ENCODE data around the gene ZNF709. TPM values are rescaled to one million over a fixed set of nuclear protein-coding genes. Genes with fewer than 3 reads are reported as not detected.
"Not testable (repeated sequence)": the region's sequence is repeated elsewhere in the genome, so short reads cannot be mapped to it uniquely, and the experiment has no call there.

ZNF709 gene
- total and polyA plus RNA-seq, 4 donors: 0.64 to 14.6 (median 1.9) TPM

DNA sequence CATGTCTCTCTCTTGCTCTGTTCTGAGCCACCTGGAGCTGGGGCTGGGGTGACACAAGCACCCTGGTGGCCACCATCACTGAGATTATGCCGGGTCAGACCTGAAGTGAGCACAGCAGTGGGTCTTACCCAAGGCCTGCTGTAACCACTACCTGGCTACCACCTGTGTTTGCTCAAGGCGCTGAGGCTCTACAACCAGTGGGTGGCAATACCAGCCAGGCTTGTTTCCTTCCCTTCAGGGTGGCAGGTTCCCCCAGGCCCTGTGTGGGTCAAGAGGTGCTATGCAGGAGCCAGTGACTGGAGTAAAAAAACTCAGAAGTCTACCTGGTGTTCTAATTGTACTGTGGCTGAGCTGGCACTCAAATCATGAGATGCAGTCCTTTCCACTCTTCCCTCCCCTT is 35.8 kb downstream of the ZNF709 start:
- no peak for DNase-seq
- no peak overlapping the region for H3K27ac ChIP-seq (ENCODE audit: low read depth in 1 of 2, low read length in 1 of 2)
- no peak overlapping the region for H3K4me3 ChIP-seq
- H3K4me1 ChIP-seq (ENCODE audit: control insufficient read depth in 5 of 5, insufficient read depth in 5 of 5, low read length in 5 of 5): no peaks in the 10 kb centered on the region
- H3K36me3 ChIP-seq (ENCODE audit: control insufficient read depth in 4 of 4, insufficient read depth in 4 of 4, low read length in 4 of 4): peaks cover 0 to 8% (median 0%) of the 10 kb centered on the region in 4 donors
- no peaks in the 10 kb centered on the region for H3K27me3 ChIP-seq (ENCODE audit: control insufficient read depth in 3 of 3, insufficient read depth in 3 of 3, low read length in 2 of 3)
- no peak overlapping the region for H3K9ac ChIP-seq (ENCODE audit: insufficient read depth in 1 of 2, low read length in 2 of 2)
- H3K9me3 ChIP-seq (ENCODE audit: control insufficient read depth in 4 of 4, insufficient read depth in 3 of 4, low read length in 3 of 4): peaks cover 3 to 31% (median 13%) of the 10 kb centered on the region in 4 donors
- 44 to 97% methylated on average over 2 of the region's 2 CpGs for WGBS, 2 donors
- TF ChIP-seq, protein P1, sequence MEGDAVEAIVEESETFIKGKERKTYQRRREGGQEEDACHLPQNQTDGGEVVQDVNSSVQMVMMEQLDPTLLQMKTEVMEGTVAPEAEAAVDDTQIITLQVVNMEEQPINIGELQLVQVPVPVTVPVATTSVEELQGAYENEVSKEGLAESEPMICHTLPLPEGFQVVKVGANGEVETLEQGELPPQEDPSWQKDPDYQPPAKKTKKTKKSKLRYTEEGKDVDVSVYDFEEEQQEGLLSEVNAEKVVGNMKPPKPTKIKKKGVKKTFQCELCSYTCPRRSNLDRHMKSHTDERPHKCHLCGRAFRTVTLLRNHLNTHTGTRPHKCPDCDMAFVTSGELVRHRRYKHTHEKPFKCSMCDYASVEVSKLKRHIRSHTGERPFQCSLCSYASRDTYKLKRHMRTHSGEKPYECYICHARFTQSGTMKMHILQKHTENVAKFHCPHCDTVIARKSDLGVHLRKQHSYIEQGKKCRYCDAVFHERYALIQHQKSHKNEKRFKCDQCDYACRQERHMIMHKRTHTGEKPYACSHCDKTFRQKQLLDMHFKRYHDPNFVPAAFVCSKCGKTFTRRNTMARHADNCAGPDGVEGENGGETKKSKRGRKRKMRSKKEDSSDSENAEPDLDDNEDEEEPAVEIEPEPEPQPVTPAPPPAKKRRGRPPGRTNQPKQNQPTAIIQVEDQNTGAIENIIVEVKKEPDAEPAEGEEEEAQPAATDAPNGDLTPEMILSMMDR (IDR thresholded peaks at IDR 0.05; ENCODE audit: control extremely low read depth, extremely low read depth): no peak
- no peak for ATAC-seq (ENCODE audit: insufficient read depth, low FRiP score)

DNA sequence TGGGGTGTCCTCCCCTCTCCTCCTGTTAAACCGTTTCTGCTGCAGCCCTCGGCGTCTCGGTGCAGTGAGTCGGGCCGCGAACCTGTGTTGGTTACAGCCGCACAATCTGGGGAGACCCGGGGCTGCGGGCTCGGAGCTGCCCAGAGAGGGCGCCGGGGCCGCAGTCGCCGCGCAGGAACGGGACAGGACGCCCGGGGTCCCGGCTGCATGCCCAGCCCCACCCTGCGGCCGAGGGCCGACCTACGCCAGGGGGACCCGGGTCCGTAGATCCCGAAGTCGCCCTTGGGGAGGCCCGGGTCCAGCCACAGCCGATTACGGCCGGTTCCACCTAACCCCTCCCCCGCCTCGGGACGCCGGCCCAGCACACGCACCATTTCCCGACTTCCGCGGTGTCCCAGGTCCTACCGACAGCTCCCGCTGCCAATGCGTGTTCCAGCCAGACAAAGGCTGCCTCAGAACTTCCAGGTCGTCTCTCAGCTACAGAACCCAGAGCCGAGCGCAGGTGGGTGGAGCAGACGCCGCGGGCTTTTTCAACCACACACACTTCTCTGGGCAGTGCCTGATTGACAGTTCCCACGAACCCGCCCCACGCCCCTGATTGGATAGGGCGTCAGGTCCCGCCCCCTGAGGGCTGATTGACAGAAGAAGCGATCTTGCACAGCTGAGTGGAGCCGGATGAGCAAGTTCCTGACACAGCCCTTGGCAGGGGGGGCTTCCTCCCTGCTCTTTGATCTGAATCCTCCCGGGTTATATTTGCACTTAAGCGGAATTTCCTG is 43.9 kb downstream of the ZNF709 start, which contains the start of gene ZNF443:
Gene ZNF443 (minus strand): TSS at position 481 of the 776 bp plus-strand sequence. CDS start 107 bp downstream, at position 374.
- Histone ChIP-seq H3K9ac (ENCODE audit: insufficient read depth in 1 of 2, low read length in 2 of 2) (peak within 1 kb of the TSS in 1 of 2 donors; percentile 82), H3K4me3 (peak within 1 kb of the TSS; percentile 75), H3K27ac (ENCODE audit: low read depth in 1 of 2, low read length in 1 of 2) (peak within 1 kb of the TSS; percentile 80 to 90), H3K9me3 (ENCODE audit: control insufficient read depth in 4 of 4, insufficient read depth in 3 of 4, low read length in 3 of 4) (peaks cover 0 to 3% (median 0%) of the 10 kb centered on the region in 4 donors), H3K27me3 (ENCODE audit: control insufficient read depth in 3 of 3, insufficient read depth in 3 of 3, low read length in 2 of 3) (no peaks in the 10 kb centered on the region), H3K36me3 (ENCODE audit: control insufficient read depth in 4 of 4, insufficient read depth in 4 of 4, low read length in 4 of 4) (no peaks in the 10 kb centered on the region), H3K4me1 (ENCODE audit: control insufficient read depth in 5 of 5, insufficient read depth in 5 of 5, low read length in 5 of 5) (peaks cover 0 to 6% (median 0%) of the 10 kb centered on the region in 5 donors)
- ATAC-seq (ENCODE audit: insufficient read depth, low FRiP score) (peak; percentile 99), DNase-seq (peak; percentile 98 to 99 (median 99))
- 0% methylated on average over 45 to 59 of the region's 59 CpGs for WGBS, 2 donors
- TF ChIP-seq, protein P1 (IDR thresholded peaks at IDR 0.05; ENCODE audit: control extremely low read depth, extremely low read depth): no peak

DNA sequence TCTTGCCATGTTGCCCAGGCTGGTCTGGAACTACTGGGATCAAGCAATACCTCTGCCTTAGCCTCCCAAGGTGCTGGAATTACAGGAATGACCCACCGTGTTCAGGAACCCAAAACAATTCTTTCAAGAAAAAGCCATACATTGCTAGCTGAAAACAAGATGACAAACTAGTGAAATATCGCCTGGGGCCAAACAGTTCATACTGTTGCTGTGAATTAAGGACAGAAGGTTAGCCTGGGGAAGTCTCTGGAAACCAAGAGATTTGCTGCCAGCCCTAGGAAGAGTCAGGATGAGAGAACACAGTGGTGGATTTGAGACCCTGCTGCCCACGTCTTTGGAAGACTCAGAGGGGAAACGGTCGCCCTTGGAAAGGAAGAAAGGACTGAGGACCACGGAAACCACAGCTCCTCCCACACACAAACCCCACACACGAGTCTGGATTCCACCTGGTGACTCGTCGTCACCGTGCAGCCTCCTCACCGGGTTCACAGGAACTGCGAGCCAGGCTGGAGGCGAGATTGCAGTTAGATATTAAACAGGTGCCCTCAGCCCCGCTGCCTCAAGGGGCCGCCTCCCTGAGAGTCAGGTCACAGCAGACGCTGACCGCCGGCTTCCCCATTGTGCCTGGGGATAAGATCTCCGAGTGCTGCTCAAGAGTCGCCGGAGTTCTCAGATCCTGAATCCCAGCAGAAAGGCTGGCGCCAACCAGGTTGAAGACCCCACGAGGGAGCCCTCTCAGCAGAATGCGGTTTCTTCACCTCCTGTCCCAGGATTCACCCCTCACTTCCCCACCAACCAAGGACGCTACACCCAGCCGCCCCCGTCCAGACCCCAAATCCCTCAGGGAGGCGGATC is 44.7 kb downstream of the ZNF709 start:
- Histone ChIP-seq H3K27ac (ENCODE audit: low read depth in 1 of 2, low read length in 1 of 2) (peak overlapping the region; percentile 80 to 90), H3K9ac (ENCODE audit: insufficient read depth in 1 of 2, low read length in 2 of 2) (peak overlapping the region in 1 of 2 donors; percentile 68), H3K4me3 (peak overlapping the region; percentile 75)
- ATAC-seq (ENCODE audit: insufficient read depth, low FRiP score) (peak; percentile 24), DNase-seq (peak in 2 of 3 donors; percentile 20 to 47)
- H3K4me1 ChIP-seq (ENCODE audit: control insufficient read depth in 5 of 5, insufficient read depth in 5 of 5, low read length in 5 of 5); H3K9me3 ChIP-seq (ENCODE audit: control insufficient read depth in 4 of 4, insufficient read depth in 3 of 4, low read length in 3 of 4); H3K36me3 ChIP-seq (ENCODE audit: control insufficient read depth in 4 of 4, insufficient read depth in 4 of 4, low read length in 4 of 4); H3K27me3 ChIP-seq (ENCODE audit: control insufficient read depth in 3 of 3, insufficient read depth in 3 of 3, low read length in 2 of 3): not testable (repeated sequence)
- 1% methylated on average over 21 to 24 of the region's 28 CpGs for WGBS, 2 donors

DNA sequence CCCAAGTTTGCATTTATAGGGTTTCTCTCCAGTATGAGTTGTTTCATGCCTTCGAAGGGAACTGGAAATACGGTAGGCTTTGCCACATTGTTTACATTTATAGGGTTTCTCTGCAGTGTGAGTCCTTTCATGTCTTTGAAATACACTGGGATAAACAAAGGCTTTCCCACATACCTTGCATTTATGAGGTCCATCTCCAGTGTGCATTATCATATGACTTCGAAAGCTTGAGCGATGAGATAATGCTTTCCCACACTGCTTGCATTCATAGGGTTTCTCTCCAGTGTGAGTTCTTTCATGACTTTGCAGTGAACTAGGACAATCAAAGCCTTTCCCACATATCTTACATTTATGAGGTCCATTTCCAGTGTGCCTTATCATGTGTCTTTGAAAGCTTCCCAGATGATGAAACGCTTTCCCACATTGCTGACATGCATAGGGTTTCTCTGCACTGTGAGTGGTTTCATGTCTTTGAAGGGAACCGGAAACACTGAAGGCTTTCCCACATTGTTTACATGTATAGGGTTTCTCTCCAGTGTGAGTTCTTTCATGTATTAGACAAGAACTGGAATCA is 53.8 kb downstream of the ZNF709 start:
- H3K4me3 ChIP-seq: not testable (repeated sequence)
- 97 to 98% methylated on average over 6 of the region's 6 CpGs for WGBS, 2 donors

More for the DNA sequence above, 53.8 kb downstream of the ZNF709 start:
- H3K27ac ChIP-seq (ENCODE audit: low read depth in 1 of 2, low read length in 1 of 2); H3K9ac ChIP-seq (ENCODE audit: insufficient read depth in 1 of 2, low read length in 2 of 2); H3K4me1 ChIP-seq (ENCODE audit: control insufficient read depth in 5 of 5, insufficient read depth in 5 of 5, low read length in 5 of 5); H3K27me3 ChIP-seq (ENCODE audit: control insufficient read depth in 3 of 3, insufficient read depth in 3 of 3, low read length in 2 of 3); H3K9me3 ChIP-seq (ENCODE audit: control insufficient read depth in 4 of 4, insufficient read depth in 3 of 4, low read length in 3 of 4); ATAC-seq (ENCODE audit: insufficient read depth, low FRiP score); DNase-seq: not testable (repeated sequence)
- peaks cover 5 to 26% (median 16%) of the 10 kb centered on the region in 4 donors for H3K36me3 ChIP-seq (ENCODE audit: control insufficient read depth in 4 of 4, insufficient read depth in 4 of 4, low read length in 4 of 4)
